ENCODE measurements around the gene OTOF. TPM values are rescaled to one million over a fixed set of nuclear protein-coding genes. Genes with fewer than 3 reads are reported as not detected.

Gene OTOF
- total and polyA plus RNA-seq, 2 donors (not counting 3 experiments of a cell fraction or from before 2014, with no cell fraction given), result 0.06 to 0.22 TPM

DNA sequence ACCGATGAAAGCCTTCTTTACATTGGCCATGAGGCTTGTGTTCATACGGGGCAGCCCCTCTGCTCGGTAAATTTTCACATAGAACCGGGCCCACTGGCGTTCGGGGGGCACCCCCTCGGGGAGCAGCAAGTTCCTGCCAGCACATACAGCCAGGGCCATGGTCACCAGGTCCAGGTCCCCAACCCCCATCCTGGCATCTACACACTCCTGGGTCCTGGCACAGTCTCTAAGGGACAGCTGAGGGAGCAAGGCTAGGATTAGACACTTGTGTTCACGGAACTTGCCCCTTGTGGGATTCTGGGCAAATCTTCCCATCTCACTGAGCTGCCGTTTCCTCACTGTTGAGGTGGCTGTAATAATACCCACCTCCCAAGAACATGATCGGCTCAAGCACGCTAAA lies 5.6 kb upstream of the OTOF start:
- H4K20me1 ChIP-seq (replicated peaks; ENCODE audit: control insufficient read depth, extremely low read depth, insufficient read depth, low read length), result no peaks in the 10 kb centered on the region
- H3K9ac ChIP-seq (replicated peaks; ENCODE audit: extremely low read depth, insufficient read depth, low read length), result no peak overlapping the region
- H3K9me1 ChIP-seq (replicated peaks; ENCODE audit: control insufficient read depth, extremely low read depth, insufficient read depth, low read length), result no peaks in the 10 kb centered on the region
- ChIA-PET CTCF (no interaction called here), POLR2A (no interaction called here)
- H3K4me3 ChIP-seq (replicated peaks in 1 of 3; ENCODE audit: insufficient read depth in 1 of 3, low read depth in 1 of 3, low read length in 3 of 3), result no peak overlapping the region
- H3K4me2 ChIP-seq (ENCODE audit: insufficient read depth, low read length), result no peak overlapping the region
- no peak for DNase-seq (ENCODE audit: low read depth, low spot score)
- no peaks in the 10 kb centered on the region for H3K27me3 ChIP-seq (ENCODE audit: control insufficient read depth in 2 of 2, insufficient read depth in 2 of 2, low read length in 2 of 2)
- TF ChIP-seq, protein P1, sequence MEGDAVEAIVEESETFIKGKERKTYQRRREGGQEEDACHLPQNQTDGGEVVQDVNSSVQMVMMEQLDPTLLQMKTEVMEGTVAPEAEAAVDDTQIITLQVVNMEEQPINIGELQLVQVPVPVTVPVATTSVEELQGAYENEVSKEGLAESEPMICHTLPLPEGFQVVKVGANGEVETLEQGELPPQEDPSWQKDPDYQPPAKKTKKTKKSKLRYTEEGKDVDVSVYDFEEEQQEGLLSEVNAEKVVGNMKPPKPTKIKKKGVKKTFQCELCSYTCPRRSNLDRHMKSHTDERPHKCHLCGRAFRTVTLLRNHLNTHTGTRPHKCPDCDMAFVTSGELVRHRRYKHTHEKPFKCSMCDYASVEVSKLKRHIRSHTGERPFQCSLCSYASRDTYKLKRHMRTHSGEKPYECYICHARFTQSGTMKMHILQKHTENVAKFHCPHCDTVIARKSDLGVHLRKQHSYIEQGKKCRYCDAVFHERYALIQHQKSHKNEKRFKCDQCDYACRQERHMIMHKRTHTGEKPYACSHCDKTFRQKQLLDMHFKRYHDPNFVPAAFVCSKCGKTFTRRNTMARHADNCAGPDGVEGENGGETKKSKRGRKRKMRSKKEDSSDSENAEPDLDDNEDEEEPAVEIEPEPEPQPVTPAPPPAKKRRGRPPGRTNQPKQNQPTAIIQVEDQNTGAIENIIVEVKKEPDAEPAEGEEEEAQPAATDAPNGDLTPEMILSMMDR (IDR thresholded peaks at IDR 0.05; ENCODE audit: extremely low read depth in 1 of 2, insufficient read depth in 1 of 2, low read depth in 1 of 2, low read length in 2 of 2), result no peak
- TF ChIP-seq JUN (IDR thresholded peaks at IDR 0.05; ENCODE audit: borderline replicate concordance, insufficient read depth, insufficient read length, low read depth), result no peak
- TF ChIP-seq, protein P2, sequence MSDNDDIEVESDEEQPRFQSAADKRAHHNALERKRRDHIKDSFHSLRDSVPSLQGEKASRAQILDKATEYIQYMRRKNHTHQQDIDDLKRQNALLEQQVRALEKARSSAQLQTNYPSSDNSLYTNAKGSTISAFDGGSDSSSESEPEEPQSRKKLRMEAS (IDR thresholded peaks at IDR 0.05; ENCODE audit: insufficient read depth, insufficient read length), result no peak
- TF ChIP-seq POLR2AphosphoS5 (IDR thresholded peaks at IDR 0.05; ENCODE audit: insufficient read depth, low read depth, low read length), result no peak
- TF ChIP-seq POLR2A (IDR thresholded peaks at IDR 0.05; ENCODE audit: low read depth, low read length), result no peak
- no peak for TF ChIP-seq GATA2 (IDR thresholded peaks at IDR 0.05; ENCODE audit: insufficient read depth, insufficient read length, low read depth, low read length)
- H2AFZ ChIP-seq (ENCODE audit: low read depth, low read length), result no peak overlapping the region
- FAIRE-seq, result no peak
- intact Hi-C loops (cut with micrococcal nuclease), result no loop called here
- H3K9me3 ChIP-seq (replicated peaks; ENCODE audit: control insufficient read depth, insufficient read depth, low read length), result no peaks in the 10 kb centered on the region
- BruUV-seq (replicated peaks), result no TSS peak
- H3K4me1 ChIP-seq (ENCODE audit: control insufficient read depth, extremely low read depth, insufficient read depth, low read length), result no peaks in the 10 kb centered on the region
- H3K27ac ChIP-seq (ENCODE audit: insufficient read depth, low read depth, low read length), result no peak overlapping the region
- dilution Hi-C loops (cut with MboI; ENCODE audit: extremely low pct_ligation_motif_present, low sequenced_read_pairs), result no loop called here
- H3K36me3 ChIP-seq (ENCODE audit: control insufficient read depth in 2 of 2, extremely low read depth in 1 of 2, insufficient read depth in 2 of 2, low read length in 2 of 2), result no peaks in the 10 kb centered on the region
- H3K79me2 ChIP-seq (ENCODE audit: control insufficient read depth, insufficient read depth, low read length), result no peaks in the 10 kb centered on the region

DNA sequence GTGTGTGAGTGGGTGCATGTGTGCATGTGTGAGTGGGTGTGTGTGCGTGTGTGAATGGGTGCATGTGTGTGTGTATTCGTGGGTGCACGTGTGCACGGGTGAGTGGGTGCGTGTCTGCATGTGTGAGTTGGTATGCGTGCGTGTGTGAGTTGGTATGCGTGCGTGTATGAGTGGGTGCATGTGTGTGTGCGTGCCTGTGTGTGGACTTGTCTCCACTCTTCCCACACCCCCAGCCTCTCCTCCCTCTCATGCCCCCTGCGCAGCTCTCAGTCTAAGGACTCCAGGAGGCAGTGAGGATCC lies 5.1 kb upstream of the OTOF start:
- Histone ChIP-seq H4K20me1 (replicated peaks; ENCODE audit: control insufficient read depth, extremely low read depth, insufficient read depth, low read length) (no peaks in the 10 kb centered on the region), H3K27me3 (ENCODE audit: control insufficient read depth in 2 of 2, insufficient read depth in 2 of 2, low read length in 2 of 2) (no peaks in the 10 kb centered on the region), H3K9me1 (replicated peaks; ENCODE audit: control insufficient read depth, extremely low read depth, insufficient read depth, low read length) (no peaks in the 10 kb centered on the region), H3K4me2 (ENCODE audit: insufficient read depth, low read length) (no peak overlapping the region), H3K9me3 (replicated peaks; ENCODE audit: control insufficient read depth, insufficient read depth, low read length) (no peaks in the 10 kb centered on the region), H3K4me1 (ENCODE audit: control insufficient read depth, extremely low read depth, insufficient read depth, low read length) (no peaks in the 10 kb centered on the region), H3K27ac (ENCODE audit: insufficient read depth, low read depth, low read length) (no peak overlapping the region), H3K9ac (replicated peaks; ENCODE audit: extremely low read depth, insufficient read depth, low read length) (no peak overlapping the region), H2AFZ (ENCODE audit: low read depth, low read length) (no peak overlapping the region), H3K4me3 (replicated peaks in 1 of 3; ENCODE audit: insufficient read depth in 1 of 3, low read depth in 1 of 3, low read length in 3 of 3) (no peak overlapping the region), H3K36me3 (ENCODE audit: control insufficient read depth in 2 of 2, extremely low read depth in 1 of 2, insufficient read depth in 2 of 2, low read length in 2 of 2) (no peaks in the 10 kb centered on the region), H3K79me2 (ENCODE audit: control insufficient read depth, insufficient read depth, low read length) (no peaks in the 10 kb centered on the region)
- BruUV-seq (replicated peaks), result no TSS peak
- intact Hi-C loops (cut with micrococcal nuclease), result no loop called here
- FAIRE-seq, result no peak
- TF ChIP-seq POLR2AphosphoS5 (IDR thresholded peaks at IDR 0.05; ENCODE audit: insufficient read depth, low read depth, low read length) (no peak), GATA2 (IDR thresholded peaks at IDR 0.05; ENCODE audit: insufficient read depth, insufficient read length, low read depth, low read length) (no peak), FOS (IDR thresholded peaks at IDR 0.05; ENCODE audit: borderline replicate concordance, insufficient read depth, low read length) (no peak), EZH2 (IDR thresholded peaks at IDR 0.05; ENCODE audit: borderline replicate concordance, low read depth, low read length, severe bottlenecking) (no peak), MYC (IDR thresholded peaks at IDR 0.05; ENCODE audit: low read depth, low read length) (no peak), JUN (IDR thresholded peaks at IDR 0.05; ENCODE audit: borderline replicate concordance, insufficient read depth, insufficient read length, low read depth) (no peak), POLR2A (IDR thresholded peaks at IDR 0.05; ENCODE audit: low read depth, low read length) (no peak)
- TF ChIP-seq, protein P1 (IDR thresholded peaks at IDR 0.05; ENCODE audit: extremely low read depth in 1 of 2, insufficient read depth in 1 of 2, low read depth in 1 of 2, low read length in 2 of 2), result no peak
- TF ChIP-seq, protein P2 (IDR thresholded peaks at IDR 0.05; ENCODE audit: insufficient read depth, insufficient read length), result no peak
- dilution Hi-C loops (cut with MboI; ENCODE audit: extremely low pct_ligation_motif_present, low sequenced_read_pairs), result no loop called here
- no peak for DNase-seq (ENCODE audit: low read depth, low spot score)
- ChIA-PET CTCF (no interaction called here), POLR2A (no interaction called here)

Measured in endothelial cell of umbilical vein (primary cell).